SIG-M5 treated with dmso at 0.1 percent for 504 hours (cell line): ENCODE data around the gene ARHGEF25.

Source experiments
- DNase-seq: peaks from one replicate; lab custom pipeline; 2025; ENCODE audit not compliant: unreplicated experiment; lab: John Stamatoyannopoulos, UW

The ARHGEF25 gene

DNA sequence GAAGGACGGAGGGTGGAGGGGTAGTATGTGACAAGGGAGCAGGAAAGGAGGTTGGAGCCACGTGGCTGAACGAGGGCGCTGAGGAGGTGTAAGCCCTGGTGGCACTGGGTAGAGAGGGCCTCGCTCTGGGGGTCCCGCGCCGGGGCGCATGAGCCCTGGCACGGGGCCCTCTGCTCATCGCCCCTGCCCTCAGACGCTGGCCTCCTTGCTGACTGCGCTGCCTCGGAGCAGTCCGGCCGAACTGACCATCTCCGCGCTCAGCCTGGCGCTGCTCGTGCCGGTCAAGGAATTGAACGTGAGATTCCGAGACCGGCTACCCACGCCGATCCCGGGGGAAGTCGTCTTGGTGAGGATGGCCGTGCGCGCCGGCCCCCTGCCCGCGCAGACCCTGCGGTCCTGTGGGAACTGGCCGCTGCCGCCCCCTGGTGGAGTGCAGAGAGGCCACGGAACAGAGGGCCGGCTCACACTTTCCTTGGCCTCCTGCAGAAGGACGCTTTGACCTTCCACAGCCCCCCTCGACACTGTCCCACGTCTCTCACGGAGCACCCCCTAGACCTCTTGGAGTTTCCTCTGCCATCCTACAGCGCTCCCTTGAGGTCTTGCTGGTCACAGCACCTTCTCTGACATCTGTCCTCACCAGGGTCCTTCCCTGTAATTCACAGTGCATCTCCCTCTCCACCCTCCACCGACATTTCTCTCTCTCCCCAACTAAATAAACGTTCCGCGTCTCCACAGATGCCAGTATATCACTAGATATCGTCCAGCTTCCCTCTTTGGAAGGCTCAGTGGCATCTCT, 10.5 kb downstream of the ARHGEF25 start:
- peak; percentile 48 for DNase-seq

- DNase-seq: no peak
Observed at GRCh38 chr12:57622293-57623245, 11.3 kb downstream of the ARHGEF25 start.

- DNase-seq: no peak
Observed at GRCh38 chr12:57623385-57623784, 12.2 kb downstream of the ARHGEF25 start.

- DNase-seq: no peak
Observed at GRCh38 chr12:57623811-57624390, 12.7 kb downstream of the ARHGEF25 start.

GRCh38 chr12:57624441-57625220, 13.4 kb downstream of the ARHGEF25 start:
- no peak for DNase-seq

DNA sequence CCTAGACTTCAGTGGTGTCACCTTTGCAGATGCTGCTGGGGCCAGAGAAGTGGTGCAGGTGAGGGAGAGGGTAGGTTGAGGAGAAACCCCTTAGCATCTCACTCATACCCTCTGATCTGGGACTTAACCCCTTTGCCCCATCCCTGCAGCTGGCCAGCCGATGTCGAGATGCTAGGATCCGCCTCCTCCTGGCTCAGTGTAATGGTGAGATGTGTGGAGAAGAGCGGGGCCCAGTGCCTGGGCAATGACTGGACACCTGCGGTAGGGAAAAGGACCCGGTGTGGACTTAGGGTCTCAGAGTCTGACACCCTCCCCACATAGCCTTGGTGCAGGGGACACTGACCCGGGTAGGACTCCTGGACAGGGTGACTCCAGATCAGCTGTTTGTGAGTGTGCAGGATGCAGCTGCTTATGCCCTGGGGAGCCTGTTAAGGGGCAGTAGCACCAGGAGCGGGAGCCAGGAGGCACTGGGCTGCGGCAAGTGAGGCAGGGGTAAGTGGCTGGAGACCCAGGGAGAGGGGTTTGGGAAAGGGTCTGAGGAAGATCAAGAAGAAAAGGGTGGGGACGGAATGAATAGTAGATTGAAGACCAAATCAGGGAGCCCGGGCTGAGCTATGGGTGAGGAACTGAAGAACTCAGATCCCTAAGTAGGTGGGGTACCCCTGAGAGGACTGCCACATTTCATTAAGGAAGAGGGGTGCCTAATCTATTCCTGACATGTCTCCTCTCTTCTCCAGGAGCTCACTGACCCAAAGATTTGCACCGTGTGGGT, 14.2 kb downstream of the ARHGEF25 start:
- DNase-seq: no peak

GRCh38 chr12:57626111-57626920, 15.1 kb downstream of the ARHGEF25 start:
- no peak for DNase-seq

DNA sequence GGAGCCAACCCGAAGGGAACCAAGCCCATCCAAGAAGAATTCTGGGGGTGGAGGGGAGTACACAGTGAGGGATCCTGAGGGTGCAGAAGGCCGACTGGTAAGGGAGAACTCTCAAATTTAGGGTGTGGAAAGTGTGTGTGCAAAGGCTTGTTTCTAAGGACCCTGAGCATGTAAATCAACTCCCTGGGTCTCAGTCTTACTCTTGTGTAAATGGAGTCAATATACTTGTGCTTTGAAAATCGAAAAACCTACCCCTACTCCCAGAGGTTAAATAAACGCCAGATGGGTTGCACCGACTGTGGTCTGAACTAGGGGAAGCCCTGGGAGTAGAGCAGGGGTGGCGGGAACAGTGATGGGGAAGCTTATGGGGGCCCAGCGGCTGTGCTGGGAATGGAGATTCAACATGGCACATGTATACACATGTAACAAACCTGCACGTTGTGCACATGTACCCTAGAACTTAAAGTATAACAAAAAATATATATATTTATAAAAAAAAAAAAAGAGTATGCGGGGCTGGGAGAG, 15.7 kb downstream of the ARHGEF25 start:
- DNase-seq: no peak

DNA sequence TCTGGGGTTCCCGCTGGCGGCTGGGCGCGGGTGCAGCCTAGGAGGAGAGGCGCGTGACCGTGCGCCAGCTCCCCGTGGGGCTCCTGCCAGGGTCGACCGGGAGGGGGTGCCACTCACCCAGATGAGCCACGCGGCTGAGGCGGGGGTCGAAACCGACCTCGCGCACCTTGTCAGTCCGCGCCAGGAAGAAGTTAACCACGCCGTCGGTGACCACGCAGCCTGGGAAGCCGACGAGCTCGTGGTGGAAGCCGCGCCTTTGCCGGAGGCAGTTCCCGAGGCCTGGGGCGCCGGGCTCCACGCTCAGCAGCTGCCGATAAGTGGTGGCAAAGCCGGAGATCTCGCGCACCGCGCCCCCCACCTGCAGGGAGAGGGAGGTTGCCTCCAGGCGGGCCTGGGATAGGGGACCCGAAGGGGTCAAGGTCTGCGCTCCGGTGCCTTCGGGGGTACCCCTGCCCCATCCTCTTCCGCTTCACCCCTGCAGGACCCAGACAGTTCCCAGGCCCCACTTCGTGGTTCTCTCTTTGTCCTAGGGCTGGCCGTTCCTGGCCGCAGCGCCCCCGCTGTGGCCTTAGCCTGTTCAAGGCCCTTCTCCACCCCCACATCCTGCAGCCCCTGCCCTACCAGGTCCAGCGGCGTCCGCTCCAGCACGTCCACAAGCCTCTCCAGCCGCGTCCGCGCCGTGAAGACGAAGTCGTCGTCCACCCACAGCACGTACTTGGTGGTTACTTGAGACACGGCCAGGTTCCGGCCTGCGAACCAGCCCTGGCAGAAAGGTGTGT, 16.5 kb downstream of the ARHGEF25 start:
- DNase-seq: no peak

- DNase-seq: no peak
Observed at GRCh38 chr12:57628280-57629191, 17.3 kb downstream of the ARHGEF25 start.

- no peak for DNase-seq
Observed at GRCh38 chr12:57629897-57630471, 18.7 kb downstream of the ARHGEF25 start.

DNA sequence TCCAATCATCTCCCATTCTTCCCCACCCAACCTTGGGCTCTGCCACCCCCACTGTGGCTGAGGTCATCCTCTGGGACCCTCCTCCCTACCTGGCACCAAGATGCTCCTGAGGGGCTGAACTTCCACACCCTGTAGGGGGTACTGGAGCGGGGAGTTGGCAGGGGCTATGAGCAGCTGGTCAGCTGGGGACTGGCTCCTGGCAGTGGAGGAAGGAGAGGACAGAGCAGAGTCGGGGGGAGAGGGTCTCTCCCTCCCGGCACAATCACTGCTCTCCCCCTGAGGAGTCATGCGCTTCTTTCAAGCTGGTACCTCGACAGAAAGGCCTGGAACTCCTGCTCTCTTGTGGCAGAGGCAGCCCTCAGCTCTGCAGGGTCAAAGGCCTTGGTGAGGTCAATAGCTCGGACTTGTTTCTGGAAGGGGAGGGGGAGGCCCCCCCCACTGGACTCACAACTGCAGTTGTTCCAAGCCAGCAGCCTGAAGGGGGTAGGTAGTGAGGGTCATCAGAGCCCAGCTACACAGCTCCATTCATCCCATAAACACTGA, 19.7 kb downstream of the ARHGEF25 start:
- no peak for DNase-seq

- DNase-seq: no peak
Observed at GRCh38 chr12:57631566-57632072, 20.4 kb downstream of the ARHGEF25 start.

- DNase-seq: no peak
Observed at GRCh38 chr12:57632073-57632957, 21.1 kb downstream of the ARHGEF25 start.
